Midbrain (tissue), 1 donor: ENCODE data around the gene PTCH2.
"Not testable (repeated sequence)": the region's sequence is repeated elsewhere in the genome, so short reads cannot be mapped to it uniquely, and the experiment has no call there.

ENCODE experiments used
- DNase-seq: peaks from one replicate; lab custom pipeline; 2025; lab: John Stamatoyannopoulos, UW

PTCH2 gene

GRCh38 chr1:44819196-44819607, 23.9 kb downstream of the PTCH2 start:
- no peak for DNase-seq

- no peak for DNase-seq
These were observed 25.1 kb downstream of the PTCH2 start for GRCh38 chr1:44817771-44818495.

DNA sequence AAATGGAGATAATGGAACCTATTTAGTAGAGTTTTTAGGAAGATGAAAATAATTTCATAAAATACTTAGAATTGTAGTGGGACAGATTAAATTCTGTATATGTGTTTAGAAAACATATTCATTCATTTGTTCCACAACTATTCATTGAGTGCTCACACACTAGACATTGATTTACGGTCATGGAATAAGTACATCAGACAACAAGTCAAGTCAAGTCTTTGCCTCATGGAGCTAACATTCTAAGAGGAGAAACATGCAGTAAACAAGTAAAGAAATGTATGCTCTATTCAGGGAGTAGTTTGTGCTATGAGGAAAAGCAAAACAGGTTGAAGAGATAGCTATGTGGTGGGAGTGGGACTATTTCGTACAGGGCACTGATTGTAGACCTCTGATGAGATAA, 25.7 kb downstream of the PTCH2 start:
- no peak for DNase-seq

- not testable (repeated sequence) for DNase-seq
These were observed 27.1 kb downstream of the PTCH2 start for GRCh38 chr1:44815926-44816325.

- no peak for DNase-seq
These were observed 30.1 kb downstream of the PTCH2 start for GRCh38 chr1:44812822-44813543.

DNA sequence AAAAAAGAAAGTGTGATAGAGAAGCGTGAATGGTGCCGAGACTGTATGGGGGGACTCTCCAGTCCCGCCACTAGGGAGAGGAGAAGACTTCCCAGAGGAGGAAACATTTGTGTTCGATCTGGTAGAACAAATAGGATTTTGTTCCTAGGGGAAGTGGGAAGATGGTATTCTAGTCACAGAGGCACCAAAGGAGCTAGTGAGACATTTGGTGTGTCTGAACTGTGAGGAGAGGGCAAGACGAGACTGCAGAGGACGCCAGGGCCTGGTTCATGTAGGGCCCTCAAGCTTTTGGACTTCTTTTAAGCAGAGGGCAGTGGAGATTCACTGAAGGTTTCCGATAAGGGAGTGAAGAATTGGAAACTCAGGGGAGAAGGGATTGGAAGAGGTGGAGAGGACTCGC, 31.8 kb downstream of the PTCH2 start:
- no peak for DNase-seq

GRCh38 chr1:44810762-44811105, 32.3 kb downstream of the PTCH2 start:
- DNase-seq, result not testable (repeated sequence)

DNA sequence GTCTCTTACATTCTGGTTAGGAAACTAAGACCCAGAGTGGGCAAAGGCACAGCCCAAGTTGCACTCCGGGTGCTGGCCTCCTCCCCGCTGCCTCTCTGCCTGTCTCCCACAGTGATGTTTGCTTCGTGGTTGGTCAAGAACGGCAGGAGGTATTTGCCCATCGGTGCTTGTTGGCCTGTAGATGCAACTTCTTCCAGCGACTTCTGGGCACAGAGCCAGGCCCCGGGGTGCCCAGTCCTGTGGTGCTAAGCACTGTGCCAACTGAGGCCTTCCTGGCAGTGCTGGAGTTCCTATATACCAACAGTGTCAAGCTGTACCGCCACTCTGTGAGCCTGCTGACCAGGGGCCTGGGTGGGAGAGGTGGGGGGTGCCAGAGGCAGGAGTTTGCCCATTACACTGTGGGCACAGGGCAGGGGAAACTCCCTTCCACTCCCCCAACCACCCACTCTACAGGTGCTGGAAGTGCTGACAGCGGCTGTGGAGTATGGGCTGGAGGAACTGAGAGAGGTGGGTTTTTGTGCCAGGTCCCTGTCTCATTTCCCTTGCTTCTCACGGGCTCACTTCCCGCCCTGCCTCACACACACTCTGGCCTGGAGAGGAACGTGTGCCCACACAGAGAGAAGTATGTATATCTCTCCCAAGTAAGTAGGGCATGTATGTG, 32.8 kb downstream of the PTCH2 start:
- peak; percentile 56 for DNase-seq

- peak; percentile 29 for DNase-seq
These were observed 33.8 kb downstream of the PTCH2 start for GRCh38 chr1:44808938-44809917.

DNA sequence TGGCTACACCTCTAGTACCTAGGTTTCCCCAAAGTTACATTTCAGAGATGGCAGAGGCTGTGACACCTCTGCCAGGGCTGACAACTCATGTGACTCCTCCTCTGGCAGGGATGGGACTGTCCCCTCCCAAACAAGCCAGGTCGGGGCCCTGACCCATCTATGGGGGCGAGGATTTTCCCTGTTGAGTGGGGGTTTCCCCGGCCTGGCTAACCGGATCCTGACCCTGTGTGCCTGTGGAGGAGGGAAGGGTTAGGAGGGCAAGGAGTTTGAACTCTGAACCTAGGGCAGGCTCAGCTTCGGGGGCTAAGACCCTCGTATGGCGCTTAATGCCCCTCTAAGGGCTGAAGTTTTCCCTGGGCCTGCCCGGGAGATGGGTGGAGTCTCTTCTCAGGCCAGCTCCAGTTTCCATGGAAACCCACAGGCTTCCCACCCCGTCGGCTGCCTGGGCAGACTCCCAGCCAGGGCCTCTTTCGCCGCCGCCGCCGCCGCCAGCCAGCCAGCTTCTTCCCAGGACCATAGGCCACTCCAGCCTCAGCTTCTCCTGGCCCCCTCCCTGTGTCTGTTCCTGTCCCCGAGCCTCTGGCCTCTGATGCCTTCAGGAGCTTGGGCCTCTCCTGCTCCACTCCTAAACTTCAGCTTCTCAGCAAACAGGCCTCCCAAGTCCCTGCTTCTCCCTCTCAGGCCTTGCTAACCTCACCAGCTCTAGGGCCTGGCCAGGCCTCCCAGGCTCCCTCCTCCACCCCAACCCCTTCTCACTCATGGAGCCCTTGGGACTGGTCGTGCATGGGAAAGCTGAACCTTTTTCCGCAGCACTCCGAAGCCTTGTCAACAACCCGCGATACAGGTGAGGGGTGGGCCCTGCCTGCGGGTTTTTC, 34.8 kb downstream of the PTCH2 start, which contains the start of gene BTBD19:
TSS of gene BTBD19 (plus strand) at position 461 of the 875 bp plus-strand sequence. CDS start at position 759, 298 bp downstream.
- peak; percentile 68 for DNase-seq

DNA sequence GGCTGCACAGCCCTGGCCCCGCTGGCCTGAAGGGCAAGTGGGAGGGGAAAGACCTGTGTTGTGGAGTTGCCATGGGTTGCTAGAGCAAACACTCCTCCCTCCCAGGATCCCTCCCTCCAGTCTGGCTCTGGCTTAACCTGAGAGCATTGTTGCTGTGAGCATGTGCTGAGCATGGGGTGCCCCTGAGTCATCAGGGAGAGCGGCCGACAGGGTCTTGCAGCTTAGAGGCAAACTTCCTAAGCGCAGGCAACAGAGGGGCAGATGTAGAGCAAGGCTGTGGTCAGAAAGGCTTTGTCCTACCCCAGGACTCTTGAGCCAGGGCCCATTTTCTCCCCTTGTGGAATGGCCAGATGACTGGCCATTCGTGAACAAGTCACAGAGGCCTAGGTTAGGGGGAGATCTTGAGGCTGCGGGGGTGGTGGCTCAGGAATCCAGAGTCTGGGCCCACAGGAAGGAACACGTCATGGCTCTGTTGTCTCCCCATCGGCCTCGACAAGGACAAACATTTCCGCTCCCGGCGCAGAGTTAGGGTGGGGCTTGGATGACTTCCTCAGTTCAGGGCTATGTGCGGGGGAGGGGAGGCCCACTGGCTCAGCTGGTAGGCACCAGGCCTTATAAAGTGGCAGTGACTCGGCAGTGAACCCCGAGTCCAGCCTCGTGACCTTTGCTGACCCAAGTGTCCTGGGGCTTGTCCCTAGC, 35.5 kb downstream of the PTCH2 start:
- peak; percentile 74 for DNase-seq

- no peak for DNase-seq
These were observed 36.2 kb downstream of the PTCH2 start, which contains the start of gene DYNLT4 for GRCh38 chr1:44806704-44807363. TSS of gene DYNLT4 (minus strand) at chr1:44807351. CDS start at chr1:44806668, 683 bp downstream.

GRCh38 chr1:44806025-44806703, 36.9 kb downstream of the PTCH2 start:
- DNase-seq, result no peak

- DNase-seq, result no peak
These were observed 37.6 kb downstream of the PTCH2 start for GRCh38 chr1:44805311-44806024.

DNA sequence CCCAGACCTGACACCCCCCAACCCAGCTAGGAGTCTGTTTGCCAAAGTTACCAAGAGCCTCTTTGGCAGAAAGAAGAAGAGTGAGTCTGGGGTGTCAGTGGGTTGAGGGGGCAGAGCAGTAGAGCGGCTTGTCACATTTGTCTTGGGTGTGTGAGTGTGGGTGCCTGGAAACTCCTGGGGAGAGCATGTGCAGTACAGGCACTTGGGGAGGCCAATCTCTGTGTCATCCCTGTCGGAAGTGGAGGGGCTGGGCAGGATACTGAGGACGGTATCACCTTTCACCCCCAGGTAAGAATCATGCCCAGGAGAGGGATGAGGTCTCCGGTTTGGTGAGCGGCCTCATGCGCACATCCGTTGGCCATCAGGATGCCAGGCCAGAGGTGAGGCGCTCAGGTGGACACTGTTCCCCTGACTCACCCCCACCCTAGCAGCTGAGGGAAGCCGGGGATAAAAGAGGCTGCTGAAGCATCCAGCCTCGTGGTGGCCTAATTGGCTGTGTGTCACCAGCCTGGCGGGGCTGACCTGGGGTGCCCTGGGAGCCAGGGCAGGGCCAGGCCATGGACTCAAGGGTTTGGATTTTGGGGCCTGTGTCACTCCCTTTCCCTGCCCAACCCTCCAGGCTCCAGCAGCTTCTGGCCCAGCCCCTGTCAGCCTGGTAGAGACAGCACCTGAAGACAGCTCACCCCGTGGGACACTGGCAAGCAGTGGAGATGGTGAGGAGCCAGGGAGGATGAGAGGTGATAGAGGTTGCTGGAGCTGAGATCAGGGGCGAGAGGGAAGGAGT, 39.5 kb downstream of the PTCH2 start:
- no peak for DNase-seq

GRCh38 chr1:44803062-44803311, 40.1 kb downstream of the PTCH2 start:
- DNase-seq, result no peak

DNA sequence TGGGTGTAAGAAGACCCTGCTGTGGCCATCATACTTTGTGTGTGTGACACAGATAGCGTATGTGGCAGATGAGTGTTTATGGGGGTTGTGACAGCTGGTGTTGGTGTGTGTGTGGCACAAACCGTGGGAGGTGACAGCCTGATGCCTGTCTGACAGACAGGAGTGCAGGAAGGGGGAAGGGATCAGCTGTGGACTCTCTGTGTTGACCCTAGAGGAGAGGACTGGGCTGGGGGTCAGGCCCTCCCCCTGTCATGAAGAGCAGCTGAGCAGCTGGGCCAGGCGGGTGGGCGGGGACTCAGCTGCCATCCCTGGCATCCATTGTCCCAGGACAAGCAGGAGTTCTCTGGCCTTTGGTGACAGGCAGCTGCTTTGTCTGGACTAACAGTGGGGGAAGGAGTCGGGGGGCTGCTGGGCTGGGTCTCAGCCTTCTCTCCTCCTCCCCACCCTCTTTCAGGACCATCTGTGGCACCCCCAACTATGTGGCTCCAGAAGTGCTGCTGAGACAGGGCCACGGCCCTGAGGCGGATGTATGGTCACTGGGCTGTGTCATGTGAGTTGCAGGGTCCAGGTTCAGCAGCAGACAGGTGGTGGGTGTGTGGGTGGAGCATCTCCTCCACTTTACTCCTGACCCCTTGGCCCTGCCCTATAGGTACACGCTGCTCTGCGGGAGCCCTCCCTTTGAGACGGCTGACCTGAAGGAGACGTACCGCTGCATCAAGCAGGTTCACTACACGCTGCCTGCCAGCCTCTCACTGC, 40.6 kb downstream of the PTCH2 start:
- DNase-seq, result no peak
